Measurements from ENCODE around the gene CFAP57. TPM values are rescaled to one million over a fixed set of nuclear protein-coding genes. Genes with fewer than 3 reads are reported as not detected.

CFAP57 gene
- total RNA-seq, 1 donor from 2014 or later, result 0.51 TPM

DNA sequence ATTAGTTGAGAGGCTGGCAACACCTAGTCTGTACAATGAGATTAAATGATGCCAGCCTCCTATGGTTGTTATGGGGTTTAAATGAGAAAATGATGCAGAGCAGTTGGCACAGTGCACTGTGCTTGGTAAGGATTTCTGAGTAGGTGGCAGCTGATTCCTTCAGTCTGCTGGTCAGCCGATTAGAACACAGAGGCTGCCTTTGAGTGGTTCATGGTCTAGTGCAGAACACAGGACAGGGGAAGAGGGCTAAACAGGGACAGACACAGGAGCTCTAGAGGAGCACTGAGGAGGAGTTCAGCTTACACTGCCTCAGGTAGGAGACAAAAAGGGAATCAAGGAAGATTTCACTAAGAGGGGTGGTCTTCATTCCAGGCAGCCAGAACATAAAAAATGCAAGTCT lies 130.1 kb downstream of the CFAP57 start:
- DNase-seq, result no peak

DNA sequence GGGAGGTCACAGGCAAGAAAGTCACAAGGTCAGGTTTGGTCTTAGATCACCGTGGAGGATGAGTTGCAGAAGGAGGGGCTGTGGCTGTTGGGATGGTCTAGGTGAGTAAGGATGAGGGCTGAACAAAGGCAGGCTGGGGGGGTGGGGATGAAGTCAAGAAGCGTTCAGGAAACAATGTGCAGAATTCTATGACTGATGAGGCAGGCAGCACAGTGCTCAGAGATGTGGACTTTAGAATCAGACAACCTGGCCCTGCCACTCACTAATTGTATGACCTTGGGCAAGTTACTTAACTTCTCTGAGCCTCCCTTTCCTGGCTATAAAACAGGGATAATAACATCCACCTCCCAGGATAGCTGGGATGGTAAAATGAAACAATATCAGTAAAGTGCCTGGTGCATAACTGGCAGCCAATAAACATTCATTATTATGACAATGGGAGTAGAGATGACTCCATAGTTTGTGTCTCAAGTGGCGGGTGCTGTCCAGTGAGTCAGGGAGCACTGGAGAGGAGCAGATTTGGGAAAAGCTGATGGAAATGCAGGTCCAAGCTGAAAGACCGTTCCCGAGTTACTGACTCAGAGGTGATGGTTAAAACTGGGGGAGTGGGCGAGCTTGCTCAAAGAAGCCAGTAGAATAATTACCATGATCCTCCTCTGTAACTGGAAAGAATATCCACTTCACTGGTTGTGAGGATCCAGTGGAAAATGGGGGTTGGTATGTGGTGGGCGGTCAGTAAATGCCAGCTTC lies 130.8 kb downstream of the CFAP57 start:
- no peak for DNase-seq

DNA sequence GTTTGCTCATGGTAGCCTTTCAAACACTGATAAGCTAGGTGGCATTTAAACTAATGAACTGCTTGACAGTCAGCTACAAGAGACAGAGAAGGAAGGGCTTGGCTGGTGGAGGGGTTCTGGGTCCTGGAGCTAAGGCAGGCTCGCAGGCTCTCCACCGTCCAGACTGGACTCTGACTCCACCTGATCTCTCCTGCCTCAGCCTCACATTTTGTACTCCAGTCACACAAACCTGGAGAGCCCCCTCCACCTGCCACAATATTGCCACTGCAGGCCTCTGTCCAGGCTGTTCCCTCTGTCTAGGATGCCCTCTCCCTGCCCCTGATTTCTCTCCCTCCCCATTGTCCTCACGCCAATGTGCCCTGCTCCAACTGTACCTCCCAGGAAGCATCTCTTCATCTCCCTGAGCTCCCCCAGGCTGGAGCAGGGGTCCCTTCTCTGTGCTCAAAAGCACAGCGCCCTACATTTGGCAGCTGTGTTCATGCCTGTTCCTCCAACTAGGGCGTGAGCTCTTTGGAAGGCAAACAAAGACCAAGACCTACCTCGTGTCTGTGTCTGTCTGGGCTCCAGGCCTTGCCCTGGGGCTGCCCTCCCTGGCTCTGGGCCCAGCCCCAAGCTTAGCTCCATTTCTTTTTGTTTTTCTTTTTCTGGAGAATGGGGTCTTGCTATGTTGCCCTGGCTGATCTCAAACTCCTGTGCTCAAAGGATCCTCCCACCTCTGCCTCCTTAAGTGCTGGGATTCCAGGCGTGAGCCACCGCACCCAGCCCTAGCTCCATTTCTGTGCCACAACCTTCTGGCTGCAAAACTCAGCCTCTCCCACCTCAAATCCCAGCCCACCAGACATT lies 131.6 kb downstream of the CFAP57 start:
- no peak for DNase-seq

Small RNA genes lying within 50 kb of the gene (small RNA-seq; reads per million reads assigned to genes)
- not detected for gene RNA5SP46 (ENCODE audit: low replicate concordance)

Other genes with a start within 250 kb of the CFAP57 start
- gene SLC2A1, start 213.5 kb upstream of the CFAP57 start, total RNA-seq, result 124 TPM
- gene EBNA1BP2, start within 50 bp of the CFAP57 start, total RNA-seq, result 28.9 TPM
- gene TMEM125, start 97.7 kb downstream of the CFAP57 start, total RNA-seq, result 0.92 TPM
- 1.0 TPM for gene C1orf210, start 113.3 kb downstream of the CFAP57 start, total RNA-seq
- gene TIE1, start 128.7 kb downstream of the CFAP57 start, total RNA-seq, result 62.3 TPM
- gene MPL, start 165.5 kb downstream of the CFAP57 start, total RNA-seq, result not detected
- gene CDC20, start 186.7 kb downstream of the CFAP57 start, total RNA-seq, result 14.1 TPM
- 9.6 TPM for gene ELOVL1, start 195.7 kb downstream of the CFAP57 start, total RNA-seq
- gene MED8, start 217.5 kb downstream of the CFAP57 start, total RNA-seq, result 26.0 TPM
- 25.5 TPM for gene SZT2, start 217.6 kb downstream of the CFAP57 start, total RNA-seq